Measurements from ENCODE around the gene RAB28.

The RAB28 gene

GRCh38 chr4:13484122-13484748 is at the start of gene RAB28:
TSS of gene RAB28 (minus strand) at chr4:13484340.
- in situ Hi-C loops (cut with HindIII; ENCODE audit: low sequenced_read_pairs) = no loop called here

GRCh38 chr4:13531625-13531998 is 47.5 kb upstream of the RAB28 start:
- in situ Hi-C loops (cut with HindIII; ENCODE audit: low sequenced_read_pairs) = no loop called here

DNA sequence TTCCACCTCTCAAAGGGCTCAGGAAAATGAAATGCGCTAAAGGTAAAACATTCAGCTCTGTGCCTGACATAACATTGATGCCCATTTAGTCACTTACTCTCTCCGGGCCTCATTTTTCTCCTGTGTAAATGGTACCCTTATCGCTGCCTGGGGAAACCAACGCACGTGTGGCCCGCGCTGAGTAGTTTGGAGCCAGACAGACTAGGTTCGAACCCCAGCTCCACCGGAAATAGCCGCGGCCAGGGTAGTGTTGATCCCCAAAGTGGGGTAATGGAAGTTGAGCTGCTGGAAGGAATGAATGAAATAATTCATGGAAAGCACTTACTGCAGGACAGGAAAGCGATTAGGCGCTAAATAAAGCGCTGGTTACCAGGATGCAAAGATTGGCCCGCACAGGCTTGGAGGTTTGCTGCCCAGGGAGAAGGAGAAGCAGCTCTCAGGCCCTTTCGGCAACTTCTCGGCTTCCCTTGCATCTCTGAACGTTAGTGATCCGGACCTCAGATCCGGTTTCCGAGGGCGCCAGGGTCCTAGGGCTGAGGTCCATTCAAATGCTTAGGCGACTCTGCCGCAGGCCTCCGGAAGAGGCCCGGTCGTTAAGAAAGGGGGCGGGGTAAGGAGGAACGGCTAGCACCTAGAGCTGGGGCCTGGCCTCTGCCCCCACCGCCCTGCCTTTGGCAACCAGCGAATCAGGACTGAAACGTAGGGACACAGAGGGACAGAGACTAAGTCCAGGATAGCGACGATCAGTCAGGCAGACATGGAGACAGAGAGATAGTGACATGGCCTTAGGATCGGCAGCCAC is 46.9 kb upstream of the RAB28 start:
- in situ Hi-C loops (cut with HindIII; ENCODE audit: low sequenced_read_pairs) = no loop called here

GRCh38 chr4:13529128-13529919 is 45.2 kb upstream of the RAB28 start:
- in situ Hi-C loops (cut with HindIII; ENCODE audit: low sequenced_read_pairs) = no loop called here

GRCh38 chr4:13528821-13529127 is 44.6 kb upstream of the RAB28 start:
- in situ Hi-C loops (cut with HindIII; ENCODE audit: low sequenced_read_pairs) = no loop called here

DNA sequence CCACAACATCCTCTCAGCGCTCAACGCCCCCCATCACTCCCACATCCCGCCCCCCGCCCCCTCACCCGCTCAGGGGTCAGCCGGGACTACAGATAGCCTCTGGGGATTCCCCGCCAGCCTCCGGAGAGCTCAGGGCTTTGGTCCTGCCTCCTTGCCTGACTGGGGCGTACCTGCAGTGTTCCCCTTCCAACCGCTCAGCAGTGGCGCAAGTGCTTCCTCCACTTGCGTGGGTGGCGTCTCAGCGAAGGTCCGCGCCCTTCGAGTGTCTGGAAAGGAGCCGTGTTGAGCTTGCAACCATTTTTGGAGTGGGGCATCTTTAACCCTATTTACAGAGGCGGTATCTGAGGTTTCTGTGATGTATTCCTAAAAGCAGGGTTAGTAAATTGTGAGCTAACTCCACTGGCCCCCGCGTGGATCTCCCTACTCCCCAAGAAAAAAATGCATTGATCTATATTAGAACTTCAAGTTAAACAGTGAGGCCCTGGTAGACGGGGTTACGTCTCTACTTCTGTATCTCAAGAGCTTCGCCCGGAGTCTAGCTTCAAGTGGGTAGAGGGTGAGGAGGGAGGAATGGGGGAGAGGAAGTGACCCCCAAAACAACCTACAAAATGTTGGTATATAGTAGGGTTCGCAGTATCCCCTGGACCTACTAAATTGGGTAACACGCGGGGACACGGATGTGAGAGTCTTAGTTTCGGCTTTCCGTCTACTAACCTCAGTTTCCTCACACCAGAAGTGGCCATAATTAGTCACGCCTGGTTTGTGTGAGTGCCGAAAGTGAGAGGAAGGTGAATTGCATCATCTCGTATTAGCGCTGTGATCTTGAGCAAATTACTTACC is 44.1 kb upstream of the RAB28 start:
- in situ Hi-C loops (cut with HindIII; ENCODE audit: low sequenced_read_pairs) = no loop called here

- in situ Hi-C loops (cut with HindIII; ENCODE audit: low sequenced_read_pairs) = no loop called here
Observed at GRCh38 chr4:13527192-13527980, 43.2 kb upstream of the RAB28 start.

DNA sequence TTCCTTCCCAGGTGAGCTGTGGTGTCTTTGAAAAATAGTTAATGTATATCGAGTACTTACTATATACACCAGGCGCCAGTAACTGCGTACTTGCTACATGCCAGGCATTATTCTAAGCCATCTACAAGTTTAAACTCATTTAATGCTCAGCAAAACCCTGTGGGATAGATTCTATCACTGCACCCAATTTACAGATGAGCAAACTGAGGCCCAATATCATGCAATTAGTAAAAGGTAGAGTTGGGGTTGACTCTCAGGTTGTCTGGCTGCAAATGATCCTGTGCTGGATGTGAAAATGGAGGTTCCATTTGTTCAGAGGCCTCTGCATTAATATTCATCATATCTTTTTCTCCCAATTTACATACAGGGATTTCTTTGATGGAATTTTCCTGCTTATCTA is 42.5 kb upstream of the RAB28 start:
- in situ Hi-C loops (cut with HindIII; ENCODE audit: low sequenced_read_pairs) = no loop called here

- in situ Hi-C loops (cut with HindIII; ENCODE audit: low sequenced_read_pairs) = no loop called here
Observed at GRCh38 chr4:13525606-13526281, 41.6 kb upstream of the RAB28 start.

GRCh38 chr4:13524504-13525243 is 40.5 kb upstream of the RAB28 start:
- in situ Hi-C loops (cut with HindIII; ENCODE audit: low sequenced_read_pairs) = no loop called here

DNA sequence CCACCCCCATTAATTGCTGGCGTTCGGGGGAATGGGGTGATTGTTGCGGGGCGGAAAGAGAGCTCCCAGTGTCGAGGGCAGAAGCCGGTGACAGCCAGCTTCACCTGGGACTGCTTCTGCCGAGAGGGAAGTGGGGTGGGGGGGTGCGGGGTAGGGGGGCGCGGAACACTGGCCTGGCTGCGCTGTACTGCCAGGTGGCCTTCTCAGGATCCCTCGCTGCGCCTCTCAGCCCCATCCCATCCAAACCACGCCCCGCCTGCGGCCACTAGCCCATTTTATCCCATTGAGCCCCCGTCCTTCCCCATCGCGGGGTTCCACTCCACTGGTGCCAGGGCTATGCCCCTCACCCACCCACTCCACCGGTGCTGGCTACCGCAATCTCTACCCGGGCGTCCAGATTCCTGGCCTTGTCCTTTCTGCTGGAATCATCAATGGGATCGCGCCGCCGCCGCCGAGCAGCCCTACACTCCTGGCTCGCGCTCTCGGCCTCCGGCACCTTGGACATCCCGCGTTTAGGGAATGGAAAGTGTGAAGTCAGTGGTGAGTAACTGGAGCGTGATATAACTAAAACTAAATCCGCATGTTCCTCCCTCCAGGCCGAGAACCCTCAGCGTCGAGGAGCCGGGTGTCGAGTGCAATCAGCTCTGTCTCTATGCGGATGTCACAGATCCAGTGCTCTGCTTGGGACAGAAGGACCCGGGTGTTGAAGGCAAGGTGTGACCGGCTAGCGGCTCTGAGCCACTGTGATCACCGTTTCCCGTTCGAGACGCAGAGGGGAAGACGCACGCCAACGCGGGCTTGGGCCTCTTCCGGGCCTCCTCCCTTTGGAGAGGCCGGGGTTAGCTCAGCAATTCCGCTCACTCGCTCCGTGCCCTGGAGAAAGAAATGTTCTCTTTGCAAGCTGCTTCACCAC is 39.7 kb upstream of the RAB28 start:
- in situ Hi-C loops (cut with HindIII; ENCODE audit: low sequenced_read_pairs) = no loop called here

DNA sequence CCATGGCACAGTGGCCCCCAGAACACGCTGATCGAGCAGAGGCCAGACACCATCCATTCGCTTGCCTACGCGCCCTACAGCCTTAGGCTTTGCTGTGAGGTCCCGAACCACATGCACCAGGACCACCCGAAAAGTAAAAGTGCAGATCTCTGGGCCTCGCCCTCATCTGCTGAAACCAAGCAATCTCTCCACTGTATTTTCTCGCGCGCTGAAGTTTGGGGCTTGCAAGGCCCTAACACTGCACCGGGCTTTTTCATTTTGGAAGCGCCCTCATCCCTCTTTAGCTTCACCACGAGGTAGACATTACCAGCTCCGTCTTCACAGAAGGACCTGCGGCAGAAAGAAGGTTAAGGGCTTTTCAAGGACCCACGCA is 39.0 kb upstream of the RAB28 start:
- in situ Hi-C loops (cut with HindIII; ENCODE audit: low sequenced_read_pairs) = no loop called here

DNA sequence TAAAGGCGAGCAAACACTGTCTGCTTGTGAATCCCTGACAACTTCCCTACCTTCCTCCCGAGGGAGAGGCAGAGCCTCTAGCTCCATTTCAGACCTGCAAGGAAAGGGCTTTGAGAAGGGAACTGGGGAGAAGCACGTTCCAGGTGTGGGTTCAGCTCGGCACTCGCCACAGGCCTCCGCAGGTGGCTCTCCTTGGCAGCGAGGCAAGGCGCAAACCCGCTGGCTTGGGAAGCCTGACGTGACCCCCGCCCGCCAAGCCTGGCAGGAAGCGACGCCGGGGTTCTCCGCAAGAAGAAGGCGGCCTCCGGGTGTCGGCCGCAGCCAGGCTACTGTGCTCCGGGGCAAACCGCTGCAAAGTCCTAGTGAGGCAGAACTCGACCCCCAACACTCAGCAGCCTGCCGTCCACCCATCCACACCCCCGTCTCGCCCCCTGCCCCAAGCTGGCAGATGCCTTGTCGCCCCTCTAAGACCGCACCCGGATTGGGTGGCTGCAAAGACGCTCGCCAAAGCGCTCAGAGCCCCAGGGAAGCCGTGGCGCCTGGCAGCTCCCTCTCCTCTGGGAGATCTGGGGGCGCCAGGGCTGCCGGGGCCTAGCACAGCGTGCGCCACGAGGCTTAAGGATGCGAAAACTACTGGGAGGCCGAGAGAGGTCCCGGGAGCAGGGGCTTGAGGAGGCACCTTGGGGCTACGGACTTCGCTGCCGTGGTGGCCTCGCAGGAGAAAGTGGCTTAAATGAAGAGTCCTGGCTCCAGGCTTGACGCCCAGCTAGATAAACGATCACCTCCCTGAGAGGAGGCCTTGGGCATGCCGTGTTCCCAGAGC is 38.4 kb upstream of the RAB28 start:
- in situ Hi-C loops (cut with HindIII; ENCODE audit: low sequenced_read_pairs) = no loop called here

DNA sequence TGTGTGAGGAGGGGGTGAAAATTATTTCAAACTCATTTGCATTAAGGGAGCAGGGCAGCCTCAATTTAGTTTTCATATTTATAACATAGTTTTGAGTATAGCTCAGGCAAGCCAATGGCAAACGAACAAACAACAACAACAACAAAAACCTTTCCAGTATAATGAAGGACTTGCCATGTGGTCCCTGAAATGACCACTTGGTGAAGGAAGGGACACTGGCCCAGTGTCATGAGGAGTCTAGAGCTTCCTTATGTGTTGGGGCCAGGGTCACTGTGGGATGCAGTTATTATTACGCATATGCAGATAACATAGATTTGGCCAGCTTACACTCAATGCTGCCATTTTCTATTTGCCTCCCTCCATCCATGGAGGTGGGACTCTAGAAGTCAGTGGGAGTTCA is 36.9 kb upstream of the RAB28 start:
- in situ Hi-C loops (cut with HindIII; ENCODE audit: low sequenced_read_pairs) = no loop called here

GRCh38 chr4:13516315-13516860 is 32.2 kb upstream of the RAB28 start:
- in situ Hi-C loops (cut with HindIII; ENCODE audit: low sequenced_read_pairs) = no loop called here

DNA sequence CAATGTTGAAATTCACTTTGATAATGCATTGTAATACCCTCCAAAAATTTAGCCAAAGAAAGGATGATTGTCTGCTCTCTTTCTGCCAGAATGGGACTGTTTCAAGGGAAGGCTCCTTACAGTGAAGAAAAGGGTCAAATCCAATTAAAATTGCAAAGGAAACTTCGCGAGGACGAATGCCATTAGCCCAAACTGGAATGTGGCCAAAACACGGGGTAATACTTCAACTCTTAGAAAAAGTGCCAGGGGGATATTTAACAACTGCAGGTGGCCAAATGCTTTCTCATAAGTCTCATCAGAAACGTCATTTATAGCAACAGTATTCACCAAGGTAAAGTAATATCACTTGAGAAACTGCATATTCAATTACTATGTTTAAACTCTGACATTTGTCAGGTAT is 31.1 kb upstream of the RAB28 start:
- in situ Hi-C loops (cut with HindIII; ENCODE audit: low sequenced_read_pairs) = no loop called here

DNA sequence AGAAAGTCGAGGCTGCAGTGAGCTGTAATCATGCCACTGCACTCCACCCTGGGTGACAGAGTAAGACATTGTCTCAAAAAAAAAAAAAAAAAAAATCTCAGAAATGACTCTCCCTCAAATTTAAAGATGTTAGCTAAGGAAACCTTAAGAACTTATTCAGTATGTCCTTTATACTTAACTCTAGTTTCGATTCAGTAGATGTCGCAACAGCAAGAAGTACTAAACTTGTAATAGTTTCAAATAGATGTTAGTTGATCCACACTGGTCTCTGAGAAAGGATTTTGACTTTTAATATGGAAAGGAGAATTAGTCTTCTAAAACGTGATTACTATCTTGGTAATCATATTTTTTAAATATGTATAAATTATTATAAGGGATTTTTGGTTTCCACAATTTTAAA is 30.6 kb upstream of the RAB28 start:
- in situ Hi-C loops (cut with HindIII; ENCODE audit: low sequenced_read_pairs) = no loop called here

Data from DLD1 (cell line).